K562 (cell line): ENCODE measurements around the gene CLUH.
A peak's percentile ranks its signal among the peaks of the same experiment; 100 is the strongest.

Source experiments
- CREM ChIP-seq: IDR thresholded peaks from 2 replicates; pipeline ENCODE4 v1.6.1; 2014; ENCODE audit warnings: antibody characterized with exemption, low read depth
- CTCF ChIP-seq, 3 experiments: IDR thresholded peaks in 2 of 3; conservative IDR thresholded peaks in 1 of 3; 2 replicates each; pipeline ENCODE4 v1.5.1; 2011 to 2012; ENCODE audit warnings: low read length in 3 of 3, mild to moderate bottlenecking in 3 of 3, control low read depth in 2 of 3, improper control_type of control experiment in 1 of 3, inconsistent platforms in 1 of 3, low read depth in 1 of 3, mixed read lengths in 1 of 3, moderate library complexity in 1 of 3; ENCODE audit not compliant: insufficient read depth in 2 of 3
- POLR2A ChIP-seq: fragments of 450-650 bp; conservative IDR thresholded peaks from 2 replicates; pipeline ENCODE4 v1.6.1; 2016
- SIX5 ChIP-seq, 2 experiments: IDR thresholded peaks; 2 replicates each; pipeline ENCODE4 v1.6.1; 2011; ENCODE audit warnings: low read length in 2 of 2, borderline replicate concordance in 1 of 2, low read depth in 1 of 2, mild to moderate bottlenecking in 1 of 2, moderate library complexity in 1 of 2; ENCODE audit not compliant: insufficient read depth in 1 of 2
- TCF7L2 ChIP-seq: fragments of 150-350 bp; IDR thresholded peaks from 2 replicates; pipeline ENCODE4 v1.6.1; 2016; ENCODE audit warnings: low read depth, mild to moderate bottlenecking, low read length, moderate library complexity
- ZNF121 ChIP-seq: sonication (generic); formaldehyde crosslinking; conservative IDR thresholded peaks from 2 replicates; pipeline ENCODE4 v1.8.0; 2022; ENCODE audit warnings: missing genetic modification reagents

GRCh38 chr17:2758870-2759269 is 47.3 kb upstream of the CLUH start:
- no peak for TF ChIP-seq SIX5 (IDR thresholded peaks at IDR 0.05; ENCODE audit: borderline replicate concordance in 1 of 2, insufficient read depth in 1 of 2, low read depth in 1 of 2, low read length in 2 of 2)
- no peak for TF ChIP-seq POLR2A
- TF ChIP-seq TCF7L2 = no peak
- no peak for TF ChIP-seq CREM
- peak; percentile 78 for TF ChIP-seq ZNF121
- no peak for TF ChIP-seq CTCF (IDR thresholded peaks at IDR 0.05 in 2 of 3, conservative IDR thresholded peaks at IDR 0.05 in 1 of 3; ENCODE audit: insufficient read depth in 2 of 3, low read depth in 1 of 3, low read length in 3 of 3)
